Colonic mucosa (tissue), 4 donors: ENCODE results near the gene OR3A1. TPM values are rescaled to one million over a fixed set of nuclear protein-coding genes. Genes with fewer than 3 reads are reported as not detected.
"Not testable (repeated sequence)": the region's sequence is repeated elsewhere in the genome, so short reads cannot be mapped to it uniquely, and the experiment has no call there.

Experiments
- DNase-seq: peaks from one replicate; pipeline ENCODE4 v3.0.0-alpha.2; 2020
- H3K27ac ChIP-seq: fragments of 200-600 bp; one replicate; pipeline ENCODE4 v1.8.0; 2021
- H3K27me3 ChIP-seq: fragments of 200-600 bp; one replicate; pipeline ENCODE4 v1.8.0; 2021
- H3K36me3 ChIP-seq: fragments of 200-600 bp; one replicate; pipeline ENCODE4 v1.8.0; 2021
- H3K4me1 ChIP-seq: fragments of 200-600 bp; one replicate; pipeline ENCODE4 v1.8.0; 2021; ENCODE audit warnings: mild to moderate bottlenecking
- H3K4me3 ChIP-seq: fragments of 200-600 bp; one replicate; pipeline ENCODE4 v1.8.0; 2021
- H3K9ac ChIP-seq, 2 donors: one replicate each; pipeline ENCODE4 v1.7.0; 2013; ENCODE audit warnings: control low read depth in 2 of 2, low read depth in 2 of 2, low read length in 2 of 2
- H3K9me3 ChIP-seq: fragments of 200-600 bp; one replicate; pipeline ENCODE4 v1.8.0; 2021
- intact Hi-C: fragments of 100-400 bp; cut with DNase I; formaldehyde crosslinking; loops from one replicate; pipeline ENCODE4 v1.14.1; 2022
- total RNA-seq, 2 donors: library from RNA; stranded (reverse); fragmentation: NEBNext Ultra II Directional in 1 of 2; extraction: Animal tissue kit (Norgen Biotek cat#: 25700) in 1 of 2; gene quantifications; one replicate each; pipeline ENCODE4 v1.2.1, GENCODE V29; 2021
- TF ChIP-seq, protein P1 (sequence below): fragments of 200-600 bp; IDR thresholded peaks from one replicate; pipeline ENCODE4 v1.8.0; 2022; ENCODE audit warnings: antibody characterized with exemption, mild to moderate bottlenecking
- donor health status: healthy.
- donor health status: DM: no; HTN: no; CAD: no.
- donor health status: DM: no; HTN: no; CAD: no.

Gene OR3A1, protein sequence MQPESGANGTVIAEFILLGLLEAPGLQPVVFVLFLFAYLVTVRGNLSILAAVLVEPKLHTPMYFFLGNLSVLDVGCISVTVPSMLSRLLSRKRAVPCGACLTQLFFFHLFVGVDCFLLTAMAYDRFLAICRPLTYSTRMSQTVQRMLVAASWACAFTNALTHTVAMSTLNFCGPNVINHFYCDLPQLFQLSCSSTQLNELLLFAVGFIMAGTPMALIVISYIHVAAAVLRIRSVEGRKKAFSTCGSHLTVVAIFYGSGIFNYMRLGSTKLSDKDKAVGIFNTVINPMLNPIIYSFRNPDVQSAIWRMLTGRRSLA
- total RNA-seq, result not detected

DNA sequence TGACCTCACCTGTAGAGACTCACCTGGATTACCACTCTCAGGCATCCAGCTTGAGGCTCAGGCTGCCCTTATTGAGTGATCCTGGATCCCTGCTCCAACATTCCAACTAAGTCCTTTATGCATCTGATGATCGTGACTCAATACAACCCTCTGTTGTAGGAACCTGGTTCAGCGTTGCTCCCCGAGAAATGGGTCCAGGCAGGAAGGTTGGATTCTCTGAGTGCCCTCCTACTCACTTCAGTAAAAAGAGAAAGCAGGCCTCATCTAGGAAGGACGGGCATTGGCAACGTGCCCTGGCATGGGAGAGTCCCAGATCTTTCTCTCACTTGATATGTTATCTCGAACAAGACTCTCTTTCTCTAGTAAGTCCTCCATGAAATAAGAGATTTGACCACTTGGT lies at the start of gene OR3A1:
Gene OR3A1, minus strand, starts transcription at position 101 of the 400 bp plus-strand sequence. CDS start 5,778 bp downstream, outside the sequence.
- Histone ChIP-seq H3K4me3 (no peak within 1 kb of the TSS), H3K9me3 (no peaks in the 10 kb centered on the region), H3K9ac (no peak within 1 kb of the TSS), H3K4me1 (no peaks in the 10 kb centered on the region), H3K36me3 (no peaks in the 10 kb centered on the region), H3K27me3 (no peaks in the 10 kb centered on the region), H3K27ac (no peak within 1 kb of the TSS)
- DNase-seq, result no peak
- intact Hi-C loops, result no loop called here
- TF ChIP-seq, protein P1, sequence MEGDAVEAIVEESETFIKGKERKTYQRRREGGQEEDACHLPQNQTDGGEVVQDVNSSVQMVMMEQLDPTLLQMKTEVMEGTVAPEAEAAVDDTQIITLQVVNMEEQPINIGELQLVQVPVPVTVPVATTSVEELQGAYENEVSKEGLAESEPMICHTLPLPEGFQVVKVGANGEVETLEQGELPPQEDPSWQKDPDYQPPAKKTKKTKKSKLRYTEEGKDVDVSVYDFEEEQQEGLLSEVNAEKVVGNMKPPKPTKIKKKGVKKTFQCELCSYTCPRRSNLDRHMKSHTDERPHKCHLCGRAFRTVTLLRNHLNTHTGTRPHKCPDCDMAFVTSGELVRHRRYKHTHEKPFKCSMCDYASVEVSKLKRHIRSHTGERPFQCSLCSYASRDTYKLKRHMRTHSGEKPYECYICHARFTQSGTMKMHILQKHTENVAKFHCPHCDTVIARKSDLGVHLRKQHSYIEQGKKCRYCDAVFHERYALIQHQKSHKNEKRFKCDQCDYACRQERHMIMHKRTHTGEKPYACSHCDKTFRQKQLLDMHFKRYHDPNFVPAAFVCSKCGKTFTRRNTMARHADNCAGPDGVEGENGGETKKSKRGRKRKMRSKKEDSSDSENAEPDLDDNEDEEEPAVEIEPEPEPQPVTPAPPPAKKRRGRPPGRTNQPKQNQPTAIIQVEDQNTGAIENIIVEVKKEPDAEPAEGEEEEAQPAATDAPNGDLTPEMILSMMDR, result no peak

DNA sequence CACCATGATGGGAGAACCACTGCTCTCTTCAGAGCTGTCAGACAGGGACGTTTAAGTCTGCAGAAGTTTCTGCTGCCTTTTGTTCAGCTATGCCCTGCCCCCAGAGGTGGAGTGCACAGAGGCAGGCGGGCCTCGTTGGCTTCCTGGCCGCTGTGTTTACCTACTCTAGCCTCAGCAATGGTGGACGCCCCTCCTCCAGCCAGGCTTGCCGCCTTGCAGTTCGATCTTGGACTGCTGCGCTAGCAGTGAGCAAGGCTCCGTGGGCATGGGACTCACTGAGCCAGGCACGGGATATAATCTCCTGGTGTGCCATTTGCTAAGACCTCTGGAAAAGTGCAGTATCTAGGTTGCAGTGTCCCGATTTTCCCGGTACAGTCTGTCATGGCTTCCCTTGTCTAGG lies 44.6 kb upstream of the OR3A1 start:
- H3K36me3 ChIP-seq, H3K27ac ChIP-seq, H3K4me1 ChIP-seq, H3K9me3 ChIP-seq, DNase-seq, H3K4me3 ChIP-seq, H3K27me3 ChIP-seq, H3K9ac ChIP-seq, intact Hi-C loops: not testable (repeated sequence)

DNA sequence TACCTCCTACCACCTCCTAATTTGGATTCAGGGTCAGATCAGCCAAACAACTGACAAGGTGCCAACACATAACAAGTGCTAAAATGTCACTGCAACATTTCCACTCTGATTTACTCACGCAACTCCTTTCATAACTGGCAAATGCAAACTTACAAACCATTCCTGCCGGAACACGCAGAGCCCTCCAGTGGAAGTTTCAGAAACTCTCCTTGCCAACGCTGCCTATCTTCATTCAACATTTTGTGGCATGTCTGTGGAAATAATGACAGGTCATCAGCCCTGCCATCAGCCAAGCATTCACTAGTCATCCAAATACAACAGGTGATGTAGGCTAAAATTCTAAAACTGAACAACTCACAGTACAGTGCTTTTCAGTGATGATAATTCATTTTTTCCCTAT lies 37.7 kb upstream of the OR3A1 start:
- H3K4me1 ChIP-seq, result no peaks in the 10 kb centered on the region
- DNase-seq, result no peak
- no peak overlapping the region for H3K4me3 ChIP-seq
- H3K36me3 ChIP-seq, result no peaks in the 10 kb centered on the region
- H3K27ac ChIP-seq, result no peak overlapping the region
- no peaks in the 10 kb centered on the region for H3K27me3 ChIP-seq
- intact Hi-C loops, result loop anchor here (10.0 kb wide), 1 partner anchor 291 kb away; no protein-coding TSS in a partner anchor
- TF ChIP-seq, protein P1, result no peak
- no peaks in the 10 kb centered on the region for H3K9me3 ChIP-seq
- H3K9ac ChIP-seq, result no peak overlapping the region

DNA sequence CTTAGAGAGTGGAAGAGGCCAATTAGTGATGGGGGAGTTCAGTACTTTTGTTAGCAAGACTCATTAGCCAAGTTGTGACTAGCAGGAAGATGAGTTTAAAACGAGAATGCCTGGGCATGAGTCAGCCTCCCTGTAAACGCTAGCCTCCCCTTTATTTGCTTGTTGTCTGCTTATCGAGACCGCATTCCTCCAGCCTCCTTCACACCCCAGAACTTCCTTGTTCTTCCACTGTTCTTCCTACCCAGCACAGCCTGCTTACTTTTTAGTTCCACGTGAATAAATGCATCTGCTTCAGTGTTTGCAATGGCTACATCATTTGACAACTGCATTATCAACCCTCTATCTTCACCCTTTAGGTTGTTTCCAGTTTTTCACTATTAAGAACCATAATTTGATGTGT lies 20.2 kb upstream of the OR3A1 start:
- TF ChIP-seq, protein P1, result no peak
- Histone ChIP-seq H3K36me3 (no peaks in the 10 kb centered on the region), H3K27me3 (no peaks in the 10 kb centered on the region), H3K9ac (no peak overlapping the region), H3K4me1 (no peaks in the 10 kb centered on the region), H3K4me3 (no peak overlapping the region), H3K9me3 (no peaks in the 10 kb centered on the region), H3K27ac (no peak overlapping the region)
- intact Hi-C loops, result no loop called here
- no peak for DNase-seq

DNA sequence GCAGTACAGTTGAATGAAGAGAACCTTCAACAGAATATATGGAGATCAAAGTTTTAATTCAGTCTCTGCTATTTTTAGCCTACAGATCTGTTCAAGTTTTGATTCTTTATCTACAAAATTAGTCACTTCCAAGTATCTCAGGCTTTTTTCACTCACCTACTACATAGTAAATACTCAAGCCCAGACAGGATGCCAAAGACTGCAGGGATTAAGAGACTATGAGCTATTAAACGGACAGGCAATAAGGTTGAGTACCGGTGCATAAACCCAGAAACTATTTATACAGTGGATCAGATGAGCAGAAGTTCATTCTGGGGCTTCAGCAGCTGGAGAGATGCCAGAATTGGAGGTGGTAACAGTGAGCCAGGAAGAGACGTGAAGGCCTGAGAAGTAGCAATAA lies 18.7 kb upstream of the OR3A1 start:
- intact Hi-C loops, result no loop called here
- no peak overlapping the region for H3K27ac ChIP-seq
- no peaks in the 10 kb centered on the region for H3K36me3 ChIP-seq

DNA sequence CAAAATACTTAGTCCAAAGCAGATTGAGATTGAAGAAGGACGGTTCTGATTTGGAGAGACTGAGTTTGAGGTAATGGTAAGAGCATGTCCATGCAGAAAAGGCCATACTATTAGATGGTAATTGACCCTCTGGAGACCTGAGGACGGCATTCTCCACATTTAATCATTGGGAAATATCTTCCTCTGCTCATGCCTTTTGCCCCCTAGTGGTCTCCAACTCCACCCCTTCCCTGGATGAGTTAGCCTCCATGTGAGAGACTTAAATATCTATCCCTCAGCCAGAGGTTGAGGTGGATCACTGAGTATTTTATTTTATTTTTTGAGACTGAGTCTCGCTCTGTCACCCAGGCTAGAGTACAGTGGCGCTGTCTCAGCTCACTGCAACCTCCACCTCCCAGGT lies 10.4 kb upstream of the OR3A1 start:
- H3K9me3 ChIP-seq, result no peaks in the 10 kb centered on the region
- DNase-seq, result no peak
- H3K27me3 ChIP-seq, result no peaks in the 10 kb centered on the region
- intact Hi-C loops, result no loop called here
- no peaks in the 10 kb centered on the region for H3K4me1 ChIP-seq
- no peak overlapping the region for H3K4me3 ChIP-seq
- TF ChIP-seq, protein P1, result no peak
- no peak overlapping the region for H3K27ac ChIP-seq
- no peaks in the 10 kb centered on the region for H3K36me3 ChIP-seq
- H3K9ac ChIP-seq, result no peak overlapping the region

More for the DNA sequence above, 18.7 kb upstream of the OR3A1 start:
- H3K27me3 ChIP-seq, result no peaks in the 10 kb centered on the region
- TF ChIP-seq, protein P1, result no peak
- H3K9me3 ChIP-seq, result no peaks in the 10 kb centered on the region
- DNase-seq, result no peak
- H3K4me1 ChIP-seq, result no peaks in the 10 kb centered on the region
- no peak overlapping the region for H3K9ac ChIP-seq
- H3K4me3 ChIP-seq, result no peak overlapping the region
